HG03159 (cell line): ENCODE results near the gene SLC7A8.
"Not testable (repeated sequence)": the region's sequence is repeated elsewhere in the genome, so short reads cannot be mapped to it uniquely, and the experiment has no call there.

Experiments
- ATAC-seq: cut with Tn5 transposase; IDR thresholded peaks from one replicate; pipeline ENCODE4 v1.9.1; 2021; ENCODE audit warnings: mild to moderate bottlenecking, moderate library complexity; ENCODE audit not compliant: unreplicated experiment

The SLC7A8 gene

GRCh38 chr14:23117371-23118020, 66.0 kb downstream of the SLC7A8 start:
- ATAC-seq: no peak

GRCh38 chr14:23115918-23116317, 67.5 kb downstream of the SLC7A8 start:
- no peak for ATAC-seq

- no peak for ATAC-seq
Measured at GRCh38 chr14:23115039-23115731, 68.3 kb downstream of the SLC7A8 start.

GRCh38 chr14:23114669-23115038, 68.8 kb downstream of the SLC7A8 start:
- ATAC-seq: no peak

GRCh38 chr14:23114120-23114458, 69.4 kb downstream of the SLC7A8 start:
- no peak for ATAC-seq

GRCh38 chr14:23113431-23114119, 69.9 kb downstream of the SLC7A8 start:
- ATAC-seq: no peak

GRCh38 chr14:23112359-23113178, 70.9 kb downstream of the SLC7A8 start:
- no peak for ATAC-seq

GRCh38 chr14:23110579-23111365, 72.7 kb downstream of the SLC7A8 start:
- ATAC-seq: no peak

GRCh38 chr14:23109769-23110168, 73.7 kb downstream of the SLC7A8 start:
- no peak for ATAC-seq

- ATAC-seq: not testable (repeated sequence)
Measured at GRCh38 chr14:23108169-23108568, 75.3 kb downstream of the SLC7A8 start.

GRCh38 chr14:23107620-23108019, 75.8 kb downstream of the SLC7A8 start:
- ATAC-seq: not testable (repeated sequence)

- no peak for ATAC-seq
Measured at GRCh38 chr14:23106747-23107045, 76.8 kb downstream of the SLC7A8 start.

- no peak for ATAC-seq
Measured at GRCh38 chr14:23105348-23105824, 78.1 kb downstream of the SLC7A8 start.

- no peak for ATAC-seq
Measured at GRCh38 chr14:23104591-23105347, 78.7 kb downstream of the SLC7A8 start, which contains the start of gene CIROP. TSS of gene CIROP (minus strand) at chr14:23104989. CDS start at chr14:23104920, 69 bp downstream.

GRCh38 chr14:23104070-23104590, 79.3 kb downstream of the SLC7A8 start:
- no peak for ATAC-seq

- ATAC-seq: no peak
Measured at GRCh38 chr14:23103581-23103980, 79.9 kb downstream of the SLC7A8 start.

- no peak for ATAC-seq
Measured at GRCh38 chr14:23102801-23103200, 80.7 kb downstream of the SLC7A8 start.

- ATAC-seq: no peak
Measured at GRCh38 chr14:23101986-23102625, 81.4 kb downstream of the SLC7A8 start.
